GM19238 (cell line): Measurements from ENCODE around the gene TTC39A.
"Not testable (repeated sequence)": the region's sequence is repeated elsewhere in the genome, so short reads cannot be mapped to it uniquely, and the experiment has no call there.

ENCODE experiments used
- DNase-seq: peaks from one replicate; pipeline ENCODE4 v3.0.0; 2011; ENCODE audit warnings: low spot score; ENCODE audit not compliant: insufficient read length

TTC39A gene

GRCh38 chr1:51268634-51269033, 61.7 kb downstream of the TTC39A start:
- no peak for DNase-seq

GRCh38 chr1:51266791-51267190, 63.6 kb downstream of the TTC39A start:
- no peak for DNase-seq

- DNase-seq, result no peak
Observed at GRCh38 chr1:51266181-51266580, 64.2 kb downstream of the TTC39A start.

- DNase-seq, result no peak
Observed at GRCh38 chr1:51265618-51266017, 64.7 kb downstream of the TTC39A start.

- DNase-seq, result no peak
Observed at GRCh38 chr1:51264451-51264850, 65.9 kb downstream of the TTC39A start.

- DNase-seq, result no peak
Observed at GRCh38 chr1:51263147-51263877, 67.0 kb downstream of the TTC39A start.

GRCh38 chr1:51255331-51255730, 75.0 kb downstream of the TTC39A start:
- no peak for DNase-seq

- DNase-seq, result no peak
Observed at GRCh38 chr1:51253691-51254090, 76.7 kb downstream of the TTC39A start.

GRCh38 chr1:51252366-51252765, 78.0 kb downstream of the TTC39A start:
- DNase-seq, result no peak

- DNase-seq, result not testable (repeated sequence)
Observed at GRCh38 chr1:51251165-51251564, 79.2 kb downstream of the TTC39A start.

GRCh38 chr1:51250729-51251128, 79.6 kb downstream of the TTC39A start:
- DNase-seq, result not testable (repeated sequence)

- no peak for DNase-seq
Observed at GRCh38 chr1:51249445-51249844, 80.9 kb downstream of the TTC39A start.

GRCh38 chr1:51247499-51247898, 82.9 kb downstream of the TTC39A start:
- no peak for DNase-seq

- peak; percentile 21 for DNase-seq
Observed at GRCh38 chr1:51247022-51247421, 83.3 kb downstream of the TTC39A start.

- no peak for DNase-seq
Observed at GRCh38 chr1:51242546-51242945, 87.8 kb downstream of the TTC39A start.

GRCh38 chr1:51241119-51241518, 89.2 kb downstream of the TTC39A start:
- DNase-seq, result no peak

- no peak for DNase-seq
Observed at GRCh38 chr1:51240084-51240483, 90.3 kb downstream of the TTC39A start.

GRCh38 chr1:51238034-51238403, 92.3 kb downstream of the TTC39A start:
- DNase-seq, result no peak

- DNase-seq, result no peak
Observed at GRCh38 chr1:51237351-51238033, 92.9 kb downstream of the TTC39A start.
